DMS153 treated with DMSO at 0.1 percent for 48 hours (cell line): Measurements from ENCODE around the gene TMEM222.

Experiments used
- DNase-seq: peaks from one replicate; lab custom pipeline; 2025; ENCODE audit not compliant: unreplicated experiment; lab: John Stamatoyannopoulos, UW

Gene TMEM222

GRCh38 chr1:27358038-27358927 is 36.3 kb downstream of the TMEM222 start:
- DNase-seq, result no peak

GRCh38 chr1:27358928-27359313 is 37.0 kb downstream of the TMEM222 start:
- no peak for DNase-seq

GRCh38 chr1:27359822-27360158 is 37.8 kb downstream of the TMEM222 start:
- DNase-seq, result no peak

GRCh38 chr1:27360159-27361043 is 38.4 kb downstream of the TMEM222 start:
- DNase-seq, result no peak

- no peak for DNase-seq
Measured at GRCh38 chr1:27361044-27361402, 39.1 kb downstream of the TMEM222 start.

GRCh38 chr1:27361553-27361952 is 39.6 kb downstream of the TMEM222 start:
- no peak for DNase-seq

- no peak for DNase-seq
Measured at GRCh38 chr1:27363766-27364695, 42.1 kb downstream of the TMEM222 start.

- DNase-seq, result no peak
Measured at GRCh38 chr1:27364696-27365371, 42.9 kb downstream of the TMEM222 start.

GRCh38 chr1:27365372-27366112 is 43.6 kb downstream of the TMEM222 start:
- DNase-seq, result peak; percentile 85

GRCh38 chr1:27366113-27366410 is 44.1 kb downstream of the TMEM222 start:
- peak; percentile 53 for DNase-seq

GRCh38 chr1:27366411-27367159 is 44.6 kb downstream of the TMEM222 start, which contains the start of gene MAP3K6:
Gene MAP3K6 (minus strand): TSS chr1:27366961. CDS start chr1:27366597, 364 bp downstream.
- DNase-seq, result peak; percentile 85

- DNase-seq, result no peak
Measured at GRCh38 chr1:27367160-27367650, 45.2 kb downstream of the TMEM222 start.

GRCh38 chr1:27368869-27369582 is 47.1 kb downstream of the TMEM222 start:
- no peak for DNase-seq

GRCh38 chr1:27372022-27372807 is 50.3 kb downstream of the TMEM222 start:
- no peak for DNase-seq

- DNase-seq, result no peak
Measured at GRCh38 chr1:27372808-27373690, 51.1 kb downstream of the TMEM222 start.

- DNase-seq, result no peak
Measured at GRCh38 chr1:27374362-27375086, 52.6 kb downstream of the TMEM222 start, which contains the start of gene FCN3. Gene FCN3 (minus strand): TSS chr1:27374824. CDS start chr1:27374818, 6 bp downstream.
